Activated CD4-positive, CD25-positive, alpha-beta regulatory T cell treated with anti-CD3 and anti-CD28 coated beads, Interleukin-2, amount 50 U/mL, for 72 hours (primary cell): ENCODE results near the gene SLK.

Experiments used
- DNase-seq: peaks from one replicate; pipeline ENCODE4 v3.0.0; 2021

Gene SLK

GRCh38 chr10:103991393-103992128 lies 24.6 kb downstream of the SLK start:
- no peak for DNase-seq

- no peak for DNase-seq
Measured at GRCh38 chr10:103995134-103995533, 28.2 kb downstream of the SLK start.

- DNase-seq: no peak
Measured at GRCh38 chr10:103998805-103999204, 31.9 kb downstream of the SLK start.

- no peak for DNase-seq
Measured at GRCh38 chr10:104002911-104003310, 36.0 kb downstream of the SLK start.

- DNase-seq: no peak
Measured at GRCh38 chr10:104005172-104005863, 38.4 kb downstream of the SLK start.

- DNase-seq: no peak
Measured at GRCh38 chr10:104011904-104012303, 45.0 kb downstream of the SLK start.

GRCh38 chr10:104013489-104013888 lies 46.5 kb downstream of the SLK start:
- no peak for DNase-seq

GRCh38 chr10:104014176-104014575 lies 47.2 kb downstream of the SLK start:
- no peak for DNase-seq

- no peak for DNase-seq
Measured at GRCh38 chr10:104016661-104017060, 49.7 kb downstream of the SLK start.

- DNase-seq: no peak
Measured at GRCh38 chr10:104018471-104018870, 51.5 kb downstream of the SLK start.

- no peak for DNase-seq
Measured at GRCh38 chr10:104020020-104020419, 53.1 kb downstream of the SLK start.

GRCh38 chr10:104021246-104021645 lies 54.3 kb downstream of the SLK start:
- DNase-seq: no peak

GRCh38 chr10:104022026-104022425 lies 55.1 kb downstream of the SLK start:
- no peak for DNase-seq

GRCh38 chr10:104025524-104025923 lies 58.6 kb downstream of the SLK start:
- DNase-seq: no peak

- no peak for DNase-seq
Measured at GRCh38 chr10:104026762-104027161, 59.8 kb downstream of the SLK start.

GRCh38 chr10:104028146-104028545 lies 61.2 kb downstream of the SLK start:
- DNase-seq: no peak

GRCh38 chr10:104028823-104029520 lies 62.0 kb downstream of the SLK start:
- no peak for DNase-seq

GRCh38 chr10:104029521-104029860 lies 62.6 kb downstream of the SLK start:
- DNase-seq: no peak

- DNase-seq: no peak
Measured at GRCh38 chr10:104031631-104032030, 64.7 kb downstream of the SLK start.

- DNase-seq: no peak
Measured at GRCh38 chr10:104032144-104032775, 65.3 kb downstream of the SLK start.

- no peak for DNase-seq
Measured at GRCh38 chr10:104033401-104033930, 66.5 kb downstream of the SLK start.

- no peak for DNase-seq
Measured at GRCh38 chr10:104033966-104034365, 67.0 kb downstream of the SLK start.
